ENCODE data around the gene ZNF480. TPM values are rescaled to one million over a fixed set of nuclear protein-coding genes. Genes with fewer than 3 reads are reported as not detected.

The ZNF480 gene
- total and polyA plus RNA-seq, 2 donors (not counting 3 experiments of a cell fraction or from before 2014, with no cell fraction given), result 3.6 to 10.0 TPM

- DNase-seq (ENCODE audit: low read depth, low spot score) (no peak), FAIRE-seq (no peak)
- dilution Hi-C loops (cut with MboI; ENCODE audit: extremely low pct_ligation_motif_present, low sequenced_read_pairs), result no loop called here
- intact Hi-C loops (cut with micrococcal nuclease), result loop anchor here (1.0 to 5.0 kb wide), 3 partner anchors 39 to 66 kb away; partner anchors contain the start of genes ZNF480, ZNF528 and ZNF766
- H3K9me3 ChIP-seq (replicated peaks; ENCODE audit: control insufficient read depth, insufficient read depth, low read length), result peaks cover 7% of the 10 kb centered on the region
- no peaks in the 10 kb centered on the region for H3K36me3 ChIP-seq (ENCODE audit: control insufficient read depth in 2 of 2, extremely low read depth in 1 of 2, insufficient read depth in 2 of 2, low read length in 2 of 2)
- H3K4me2 ChIP-seq (ENCODE audit: insufficient read depth, low read length), result peak overlapping the region; percentile 86
- no peaks in the 10 kb centered on the region for H4K20me1 ChIP-seq (replicated peaks; ENCODE audit: control insufficient read depth, extremely low read depth, insufficient read depth, low read length)
- peak overlapping the region; percentile 73 to 89 (median 89) for H3K4me3 ChIP-seq (replicated peaks in 1 of 3; ENCODE audit: insufficient read depth in 1 of 3, low read depth in 1 of 3, low read length in 3 of 3)
- H3K79me2 ChIP-seq (ENCODE audit: control insufficient read depth, insufficient read depth, low read length), result no peaks in the 10 kb centered on the region
- H3K9ac ChIP-seq (replicated peaks; ENCODE audit: extremely low read depth, insufficient read depth, low read length), result no peak overlapping the region
- peak overlapping the region; percentile 91 for H2AFZ ChIP-seq (ENCODE audit: low read depth, low read length)
- H3K27ac ChIP-seq (ENCODE audit: insufficient read depth, low read depth, low read length), result no peak overlapping the region
- ChIA-PET POLR2A (interaction anchor here (0.6 to 0.8 kb wide), 2 partner anchors 34 to 144 kb away, joined by 3 read pairs; partner anchors contain the start of gene ZNF880), CTCF (no interaction called here)
- peaks cover 6% of the 10 kb centered on the region for H3K4me1 ChIP-seq (ENCODE audit: control insufficient read depth, extremely low read depth, insufficient read depth, low read length)
- H3K9me1 ChIP-seq (replicated peaks; ENCODE audit: control insufficient read depth, extremely low read depth, insufficient read depth, low read length), result no peaks in the 10 kb centered on the region
- no TSS peak for BruUV-seq (replicated peaks)
- TF ChIP-seq POLR2A (IDR thresholded peaks at IDR 0.05; ENCODE audit: low read depth, low read length), result no peak
- no peak for TF ChIP-seq POLR2AphosphoS5 (IDR thresholded peaks at IDR 0.05; ENCODE audit: insufficient read depth, low read depth, low read length)
- no peak for TF ChIP-seq CTCF (IDR thresholded peaks at IDR 0.05; ENCODE audit: extremely low read depth in 1 of 2, insufficient read depth in 1 of 2, low read depth in 1 of 2, low read length in 2 of 2)
- no peak for TF ChIP-seq EZH2 (IDR thresholded peaks at IDR 0.05; ENCODE audit: borderline replicate concordance, low read depth, low read length, severe bottlenecking)
- TF ChIP-seq GATA2 (IDR thresholded peaks at IDR 0.05; ENCODE audit: insufficient read depth, insufficient read length, low read depth, low read length), result no peak
- TF ChIP-seq FOS (IDR thresholded peaks at IDR 0.05; ENCODE audit: borderline replicate concordance, insufficient read depth, low read length), result no peak
- TF ChIP-seq MYC (IDR thresholded peaks at IDR 0.05; ENCODE audit: low read depth, low read length), result no peak
- TF ChIP-seq, protein P1, sequence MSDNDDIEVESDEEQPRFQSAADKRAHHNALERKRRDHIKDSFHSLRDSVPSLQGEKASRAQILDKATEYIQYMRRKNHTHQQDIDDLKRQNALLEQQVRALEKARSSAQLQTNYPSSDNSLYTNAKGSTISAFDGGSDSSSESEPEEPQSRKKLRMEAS (IDR thresholded peaks at IDR 0.05; ENCODE audit: insufficient read depth, insufficient read length), result no peak
- no peak for TF ChIP-seq JUN (IDR thresholded peaks at IDR 0.05; ENCODE audit: borderline replicate concordance, insufficient read depth, insufficient read length, low read depth)
- no peaks in the 10 kb centered on the region for H3K27me3 ChIP-seq (ENCODE audit: control insufficient read depth in 2 of 2, insufficient read depth in 2 of 2, low read length in 2 of 2)
Measured at GRCh38 chr19:52335768-52336116, 38.8 kb downstream of the ZNF480 start.

Data from endothelial cell of umbilical vein (primary cell).